ENCODE results near the gene HK1.

The HK1 gene

DNA sequence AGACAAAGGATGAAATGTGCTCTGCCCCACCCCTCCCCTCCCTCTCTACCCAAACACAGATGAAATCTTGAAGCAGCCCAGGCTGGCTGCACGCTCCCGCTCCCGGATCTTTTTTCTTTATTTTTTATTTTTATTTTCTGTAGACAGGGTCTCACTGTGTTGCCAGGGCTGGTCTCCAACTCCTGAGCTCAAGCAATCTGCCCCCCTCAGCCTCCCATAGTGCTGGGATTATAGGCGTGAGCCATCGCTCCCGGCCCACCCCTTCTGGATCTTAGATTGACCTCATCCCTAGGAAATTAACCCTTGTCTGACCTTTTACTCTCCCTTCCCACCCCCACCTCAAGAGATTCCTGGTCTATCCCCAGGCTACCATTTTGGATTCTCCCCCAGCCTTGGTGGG is 124.1 kb downstream of the HK1 start (continued):
- TF ChIP-seq, protein P1, sequence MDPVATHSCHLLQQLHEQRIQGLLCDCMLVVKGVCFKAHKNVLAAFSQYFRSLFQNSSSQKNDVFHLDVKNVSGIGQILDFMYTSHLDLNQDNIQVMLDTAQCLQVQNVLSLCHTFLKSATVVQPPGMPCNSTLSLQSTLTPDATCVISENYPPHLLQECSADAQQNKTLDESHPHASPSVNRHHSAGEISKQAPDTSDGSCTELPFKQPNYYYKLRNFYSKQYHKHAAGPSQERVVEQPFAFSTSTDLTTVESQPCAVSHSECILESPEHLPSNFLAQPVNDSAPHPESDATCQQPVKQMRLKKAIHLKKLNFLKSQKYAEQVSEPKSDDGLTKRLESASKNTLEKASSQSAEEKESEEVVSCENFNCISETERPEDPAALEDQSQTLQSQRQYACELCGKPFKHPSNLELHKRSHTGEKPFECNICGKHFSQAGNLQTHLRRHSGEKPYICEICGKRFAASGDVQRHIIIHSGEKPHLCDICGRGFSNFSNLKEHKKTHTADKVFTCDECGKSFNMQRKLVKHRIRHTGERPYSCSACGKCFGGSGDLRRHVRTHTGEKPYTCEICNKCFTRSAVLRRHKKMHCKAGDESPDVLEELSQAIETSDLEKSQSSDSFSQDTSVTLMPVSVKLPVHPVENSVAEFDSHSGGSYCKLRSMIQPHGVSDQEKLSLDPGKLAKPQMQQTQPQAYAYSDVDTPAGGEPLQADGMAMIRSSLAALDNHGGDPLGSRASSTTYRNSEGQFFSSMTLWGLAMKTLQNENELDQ (tag by site-specific recombination; IDR thresholded peaks at IDR 0.05; ENCODE audit: low read depth): no peak
- TF ChIP-seq, protein P2, sequence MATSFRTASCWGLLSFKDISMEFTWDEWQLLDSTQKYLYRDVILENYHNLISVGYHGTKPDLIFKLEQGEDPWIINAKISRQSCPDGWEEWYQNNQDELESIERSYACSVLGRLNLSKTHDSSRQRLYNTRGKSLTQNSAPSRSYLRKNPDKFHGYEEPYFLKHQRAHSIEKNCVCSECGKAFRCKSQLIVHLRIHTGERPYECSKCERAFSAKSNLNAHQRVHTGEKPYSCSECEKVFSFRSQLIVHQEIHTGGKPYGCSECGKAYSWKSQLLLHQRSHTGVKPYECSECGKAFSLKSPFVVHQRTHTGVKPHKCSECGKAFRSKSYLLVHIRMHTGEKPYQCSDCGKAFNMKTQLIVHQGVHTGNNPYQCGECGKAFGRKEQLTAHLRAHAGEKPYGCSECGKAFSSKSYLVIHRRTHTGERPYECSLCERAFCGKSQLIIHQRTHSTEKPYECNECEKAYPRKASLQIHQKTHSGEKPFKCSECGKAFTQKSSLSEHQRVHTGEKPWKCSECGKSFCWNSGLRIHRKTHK (tag by site-specific recombination; IDR thresholded peaks at IDR 0.05): no peak
- TF ChIP-seq, protein P3, sequence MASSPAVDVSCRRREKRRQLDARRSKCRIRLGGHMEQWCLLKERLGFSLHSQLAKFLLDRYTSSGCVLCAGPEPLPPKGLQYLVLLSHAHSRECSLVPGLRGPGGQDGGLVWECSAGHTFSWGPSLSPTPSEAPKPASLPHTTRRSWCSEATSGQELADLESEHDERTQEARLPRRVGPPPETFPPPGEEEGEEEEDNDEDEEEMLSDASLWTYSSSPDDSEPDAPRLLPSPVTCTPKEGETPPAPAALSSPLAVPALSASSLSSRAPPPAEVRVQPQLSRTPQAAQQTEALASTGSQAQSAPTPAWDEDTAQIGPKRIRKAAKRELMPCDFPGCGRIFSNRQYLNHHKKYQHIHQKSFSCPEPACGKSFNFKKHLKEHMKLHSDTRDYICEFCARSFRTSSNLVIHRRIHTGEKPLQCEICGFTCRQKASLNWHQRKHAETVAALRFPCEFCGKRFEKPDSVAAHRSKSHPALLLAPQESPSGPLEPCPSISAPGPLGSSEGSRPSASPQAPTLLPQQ (tag by site-specific recombination; IDR thresholded peaks at IDR 0.05): no peak
- TF ChIP-seq, protein P4, sequence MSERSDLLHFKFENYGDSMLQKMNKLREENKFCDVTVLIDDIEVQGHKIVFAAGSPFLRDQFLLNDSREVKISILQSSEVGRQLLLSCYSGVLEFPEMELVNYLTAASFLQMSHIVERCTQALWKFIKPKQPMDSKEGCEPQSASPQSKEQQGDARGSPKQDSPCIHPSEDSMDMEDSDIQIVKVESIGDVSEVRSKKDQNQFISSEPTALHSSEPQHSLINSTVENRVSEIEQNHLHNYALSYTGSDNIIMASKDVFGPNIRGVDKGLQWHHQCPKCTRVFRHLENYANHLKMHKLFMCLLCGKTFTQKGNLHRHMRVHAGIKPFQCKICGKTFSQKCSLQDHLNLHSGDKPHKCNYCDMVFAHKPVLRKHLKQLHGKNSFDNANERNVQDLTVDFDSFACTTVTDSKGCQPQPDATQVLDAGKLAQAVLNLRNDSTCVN (tag by site-specific recombination; optimal IDR thresholded peaks at IDR 0.05): no peak
- TF ChIP-seq, protein P5, sequence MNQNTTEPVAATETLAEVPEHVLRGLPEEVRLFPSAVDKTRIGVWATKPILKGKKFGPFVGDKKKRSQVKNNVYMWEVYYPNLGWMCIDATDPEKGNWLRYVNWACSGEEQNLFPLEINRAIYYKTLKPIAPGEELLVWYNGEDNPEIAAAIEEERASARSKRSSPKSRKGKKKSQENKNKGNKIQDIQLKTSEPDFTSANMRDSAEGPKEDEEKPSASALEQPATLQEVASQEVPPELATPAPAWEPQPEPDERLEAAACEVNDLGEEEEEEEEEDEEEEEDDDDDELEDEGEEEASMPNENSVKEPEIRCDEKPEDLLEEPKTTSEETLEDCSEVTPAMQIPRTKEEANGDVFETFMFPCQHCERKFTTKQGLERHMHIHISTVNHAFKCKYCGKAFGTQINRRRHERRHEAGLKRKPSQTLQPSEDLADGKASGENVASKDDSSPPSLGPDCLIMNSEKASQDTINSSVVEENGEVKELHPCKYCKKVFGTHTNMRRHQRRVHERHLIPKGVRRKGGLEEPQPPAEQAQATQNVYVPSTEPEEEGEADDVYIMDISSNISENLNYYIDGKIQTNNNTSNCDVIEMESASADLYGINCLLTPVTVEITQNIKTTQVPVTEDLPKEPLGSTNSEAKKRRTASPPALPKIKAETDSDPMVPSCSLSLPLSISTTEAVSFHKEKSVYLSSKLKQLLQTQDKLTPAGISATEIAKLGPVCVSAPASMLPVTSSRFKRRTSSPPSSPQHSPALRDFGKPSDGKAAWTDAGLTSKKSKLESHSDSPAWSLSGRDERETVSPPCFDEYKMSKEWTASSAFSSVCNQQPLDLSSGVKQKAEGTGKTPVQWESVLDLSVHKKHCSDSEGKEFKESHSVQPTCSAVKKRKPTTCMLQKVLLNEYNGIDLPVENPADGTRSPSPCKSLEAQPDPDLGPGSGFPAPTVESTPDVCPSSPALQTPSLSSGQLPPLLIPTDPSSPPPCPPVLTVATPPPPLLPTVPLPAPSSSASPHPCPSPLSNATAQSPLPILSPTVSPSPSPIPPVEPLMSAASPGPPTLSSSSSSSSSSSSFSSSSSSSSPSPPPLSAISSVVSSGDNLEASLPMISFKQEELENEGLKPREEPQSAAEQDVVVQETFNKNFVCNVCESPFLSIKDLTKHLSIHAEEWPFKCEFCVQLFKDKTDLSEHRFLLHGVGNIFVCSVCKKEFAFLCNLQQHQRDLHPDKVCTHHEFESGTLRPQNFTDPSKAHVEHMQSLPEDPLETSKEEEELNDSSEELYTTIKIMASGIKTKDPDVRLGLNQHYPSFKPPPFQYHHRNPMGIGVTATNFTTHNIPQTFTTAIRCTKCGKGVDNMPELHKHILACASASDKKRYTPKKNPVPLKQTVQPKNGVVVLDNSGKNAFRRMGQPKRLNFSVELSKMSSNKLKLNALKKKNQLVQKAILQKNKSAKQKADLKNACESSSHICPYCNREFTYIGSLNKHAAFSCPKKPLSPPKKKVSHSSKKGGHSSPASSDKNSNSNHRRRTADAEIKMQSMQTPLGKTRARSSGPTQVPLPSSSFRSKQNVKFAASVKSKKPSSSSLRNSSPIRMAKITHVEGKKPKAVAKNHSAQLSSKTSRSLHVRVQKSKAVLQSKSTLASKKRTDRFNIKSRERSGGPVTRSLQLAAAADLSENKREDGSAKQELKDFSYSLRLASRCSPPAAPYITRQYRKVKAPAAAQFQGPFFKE (tag by site-specific recombination; IDR thresholded peaks at IDR 0.05; ENCODE audit: borderline replicate concordance): no peak

DNA sequence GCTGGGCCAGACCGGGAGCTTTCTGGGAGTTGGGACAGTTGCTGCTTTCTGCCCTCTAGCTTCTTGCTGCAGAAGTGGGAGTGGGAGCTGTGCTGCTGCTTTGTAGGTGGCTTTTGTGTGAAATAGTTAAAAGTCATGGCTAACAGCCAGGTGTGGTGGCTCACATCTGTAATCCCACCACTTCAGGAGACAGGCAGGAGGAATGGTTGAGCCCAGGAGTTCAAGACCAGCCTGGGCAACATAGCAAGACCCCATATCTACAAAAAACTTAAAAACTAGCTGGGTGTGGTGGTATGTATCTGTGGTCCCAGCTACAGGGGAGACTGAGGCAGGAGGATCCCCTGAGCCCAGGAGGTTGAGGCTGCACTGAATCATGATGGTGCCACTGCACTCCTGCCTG is 124.8 kb downstream of the HK1 start:
- H3K9me3 ChIP-seq (ENCODE audit: control insufficient read depth, insufficient read depth, low read depth, low read length): no peaks in the 10 kb centered on the region
- no peak overlapping the region for H3K27ac ChIP-seq (ENCODE audit: extremely low read depth, low read depth, low read length)
- no peak for TF ChIP-seq ZNF404 (tag by site-specific recombination; IDR thresholded peaks at IDR 0.05)
- TF ChIP-seq ZNF76 (tag by site-specific recombination; IDR thresholded peaks at IDR 0.05; ENCODE audit: borderline replicate concordance, low read depth): no peak
- TF ChIP-seq ZFP69B (tag by site-specific recombination; IDR thresholded peaks at IDR 0.05): no peak
- no peak for TF ChIP-seq ZNF624 (tag by site-specific recombination; IDR thresholded peaks at IDR 0.05)
- TF ChIP-seq ZNF121 (tag by site-specific recombination; IDR thresholded peaks at IDR 0.05): peak; percentile 74; the same call in 1 of the 2 replicates
- no peak for TF ChIP-seq KLF7 (tag by site-specific recombination; IDR thresholded peaks at IDR 0.05; ENCODE audit: borderline replicate concordance)
- POLR2A ChIA-PET: no interaction called here
- peaks cover 0 to 35% of the 10 kb centered on the region in 2 experiments; a peak in 2 of 3 replicates for H3K36me3 ChIP-seq (ENCODE audit: control insufficient read depth in 2 of 2, insufficient read depth in 1 of 2, low read length in 2 of 2)
- H3K4me3 ChIP-seq (ENCODE audit: low read depth, low read length): no peak overlapping the region
- no peaks in the 10 kb centered on the region; the same call in 1 of the 2 replicates for H3K4me1 ChIP-seq (ENCODE audit: control insufficient read depth, insufficient read depth, low read length)
- CTCF ChIA-PET: interaction anchor here (0.6 to 1.8 kb wide), 4 partner anchors 10 to 112 kb away, joined by 5 to 10 read pairs (median 6); no protein-coding TSS in a partner anchor

Measured in HEK293 (cell line).